NCI-H1092 treated with DMSO at 0.1 percent for 48 hours (cell line): ENCODE measurements around the gene DTX1.

Experiments used
- DNase-seq: peaks from one replicate; lab custom pipeline; 2025; lab: John Stamatoyannopoulos, UW

The DTX1 gene

GRCh38 chr12:113055594-113056380, 743 bp upstream of the DTX1 start:
- DNase-seq: no peak

- no peak for DNase-seq
These were observed 224 bp upstream of the DTX1 start for GRCh38 chr12:113056381-113056630.

- peak; percentile 32 for DNase-seq
These were observed 1.3 kb downstream of the DTX1 start for GRCh38 chr12:113057565-113058485.

GRCh38 chr12:113058553-113058952, 2.0 kb downstream of the DTX1 start:
- DNase-seq: no peak

- no peak for DNase-seq
These were observed 2.6 kb downstream of the DTX1 start for GRCh38 chr12:113059071-113059595.

- DNase-seq: no peak
These were observed 3.9 kb downstream of the DTX1 start for GRCh38 chr12:113060336-113060960.

- DNase-seq: peak; percentile 93
These were observed 4.6 kb downstream of the DTX1 start for GRCh38 chr12:113061061-113061694.

- DNase-seq: no peak
These were observed 6.2 kb downstream of the DTX1 start for GRCh38 chr12:113062502-113063395.

GRCh38 chr12:113063396-113064350, 7.1 kb downstream of the DTX1 start:
- DNase-seq: no peak

- DNase-seq: peak; percentile 71
These were observed 8.0 kb downstream of the DTX1 start for GRCh38 chr12:113064395-113065125.

GRCh38 chr12:113065126-113066007, 8.8 kb downstream of the DTX1 start:
- DNase-seq: peak; percentile 71

- DNase-seq: peak; percentile 38
These were observed 10.4 kb downstream of the DTX1 start for GRCh38 chr12:113066813-113067400.

- no peak for DNase-seq
These were observed 11.7 kb downstream of the DTX1 start for GRCh38 chr12:113067987-113068935.

- peak; percentile 34 for DNase-seq
These were observed 12.6 kb downstream of the DTX1 start for GRCh38 chr12:113069149-113069548.

GRCh38 chr12:113069751-113070116, 13.2 kb downstream of the DTX1 start:
- no peak for DNase-seq

- DNase-seq: no peak
These were observed 13.8 kb downstream of the DTX1 start for GRCh38 chr12:113070117-113070906.
